CD8-positive, alpha-beta memory T cell (primary cell): ENCODE results near the gene S100Z. TPM values are rescaled to one million over a fixed set of nuclear protein-coding genes. Genes with fewer than 3 reads are reported as not detected.
"Not testable (repeated sequence)": the region's sequence is repeated elsewhere in the genome, so short reads cannot be mapped to it uniquely, and the experiment has no call there.

Experiments
- CTCF ChIA-PET: fragments of 350-600 bp; sonication (Branson Sonifier 250); formaldehyde crosslinking; loops from one replicate; lab custom pipeline; 2021; ENCODE audit warnings: antibody characterized with exemption; lab: Charles Lee
- POLR2A ChIA-PET: fragments of 350-600 bp; sonication (Branson Sonifier 250); formaldehyde crosslinking; loops from one replicate; lab custom pipeline; 2021; ENCODE audit warnings: antibody characterized with exemption; lab: Charles Lee
- DNase-seq, 5 donors: peaks; one replicate each; pipeline versions ENCODE4 v3.0.0 to v3.0.0-alpha.2; 2020 to 2022; ENCODE audit warnings: mixed read lengths in 1 of 5
- H3K27ac ChIP-seq: one replicate; pipeline ENCODE4 v1.7.0; 2013; ENCODE audit warnings: low read depth, mild to moderate bottlenecking, low read length, moderate library complexity
- H3K27me3 ChIP-seq: 2 replicates; pipeline ENCODE4 v1.7.0; 2013; ENCODE audit warnings: low read length, mild to moderate bottlenecking; ENCODE audit not compliant: insufficient read depth, poor library complexity, severe bottlenecking
- H3K36me3 ChIP-seq: 2 replicates; pipeline ENCODE4 v1.7.0; 2013; ENCODE audit warnings: mild to moderate bottlenecking, low read length, moderate library complexity; ENCODE audit not compliant: insufficient read depth
- H3K4me1 ChIP-seq: 2 replicates; pipeline ENCODE4 v1.7.0; 2013; ENCODE audit warnings: mild to moderate bottlenecking, low read length, moderate library complexity; ENCODE audit not compliant: insufficient read depth
- H3K4me3 ChIP-seq: 2 replicates; pipeline ENCODE4 v1.7.0; 2013; ENCODE audit warnings: mild to moderate bottlenecking, low read length
- H3K9me3 ChIP-seq: 2 replicates; pipeline ENCODE4 v1.7.0; 2013; ENCODE audit warnings: mild to moderate bottlenecking, low read length
- H3K27ac Mint-ChIP-seq, 8 donors: one replicate each; pipeline ENCODE4 v1.8.0; 2020 to 2021; ENCODE audit warnings: mixed read lengths in 8 of 8, mild to moderate bottlenecking in 6 of 8, inconsistent platforms in 3 of 8, moderate library complexity in 3 of 8
- H3K27me3 Mint-ChIP-seq, 2 donors: one replicate each; pipeline ENCODE4 v1.8.0; 2020 to 2021; ENCODE audit warnings: mixed read lengths in 2 of 2, mild to moderate bottlenecking in 1 of 2, moderate library complexity in 1 of 2
- H3K36me3 Mint-ChIP-seq, 3 donors: one replicate each; pipeline ENCODE4 v1.8.0; 2020 to 2021; ENCODE audit warnings: mixed read lengths in 3 of 3, inconsistent platforms in 1 of 3, mild to moderate bottlenecking in 1 of 3
- H3K4me1 Mint-ChIP-seq, 3 donors: one replicate each; pipeline ENCODE4 v1.8.0; 2020 to 2021; ENCODE audit warnings: mixed read lengths in 3 of 3, inconsistent platforms in 1 of 3, mild to moderate bottlenecking in 1 of 3
- H3K4me3 Mint-ChIP-seq, 7 donors: one replicate each; pipeline ENCODE4 v1.8.0; 2020 to 2021; ENCODE audit warnings: mixed read lengths in 7 of 7, mild to moderate bottlenecking in 6 of 7, moderate library complexity in 4 of 7, inconsistent platforms in 2 of 7
- H3K9me3 Mint-ChIP-seq, 5 donors: one replicate each; pipeline ENCODE4 v1.8.0; 2020 to 2022; ENCODE audit warnings: mixed read lengths in 5 of 5, mild to moderate bottlenecking in 3 of 5, moderate library complexity in 2 of 5, inconsistent platforms in 1 of 5
- polyA plus RNA-seq: library from polyadenylated mRNA; unstranded; fragments of 300-500 nt; fragmentation: Illumina TruSeq; gene quantifications from one replicate; pipeline ENCODE4 v1.2.3, GENCODE V29; 2021
- total RNA-seq, 2 experiments: library from RNA; stranded (reverse); gene quantifications; one replicate each; pipeline ENCODE4 v1.2.3, GENCODE V29; 2021

Gene S100Z
- total and polyA plus RNA-seq, 3 experiments from 2014 or later = 0.48 TPM; not detected in 2

DNA sequence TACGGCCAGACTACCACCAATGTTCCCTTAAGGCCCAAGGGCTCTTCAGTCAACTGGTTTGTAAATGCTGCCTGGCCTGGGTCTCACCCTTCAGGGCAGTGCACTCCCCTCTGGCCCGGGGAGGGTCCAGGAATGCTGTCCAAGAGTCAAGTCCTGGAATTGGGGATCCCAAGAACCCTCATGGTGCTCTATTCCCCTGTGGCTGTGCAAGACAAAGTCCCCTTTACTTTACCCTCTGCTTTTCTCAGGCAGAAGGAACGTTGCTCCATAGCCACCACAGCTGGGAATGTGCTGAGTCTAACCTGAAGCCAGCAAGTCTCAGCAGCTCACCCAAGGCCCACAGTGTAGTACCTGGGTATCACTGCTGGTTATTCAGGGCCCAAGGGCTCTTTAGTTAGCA, 51.7 kb downstream of the S100Z start:
- Mint-ChIP-seq H3K27ac (no peak overlapping the region), H3K4me3 (no peak overlapping the region), H3K4me1 (no peaks in the 10 kb centered on the region), H3K36me3 (peaks cover 2 to 14% (median 5%) of the 10 kb centered on the region in 3 donors), H3K27me3 (peaks cover 6 to 29% of the 10 kb centered on the region in 2 donors), H3K9me3 (peaks cover 24 to 43% (median 37%) of the 10 kb centered on the region in 5 donors)
- Histone ChIP-seq H3K4me1 (no peaks in the 10 kb centered on the region), H3K9me3 (no peaks in the 10 kb centered on the region), H3K36me3 (no peaks in the 10 kb centered on the region), H3K27me3 (no peaks in the 10 kb centered on the region), H3K4me3 (no peak overlapping the region), H3K27ac (no peak overlapping the region)
- DNase-seq = no peak
- ChIA-PET CTCF (no interaction called here), POLR2A (no interaction called here)

DNA sequence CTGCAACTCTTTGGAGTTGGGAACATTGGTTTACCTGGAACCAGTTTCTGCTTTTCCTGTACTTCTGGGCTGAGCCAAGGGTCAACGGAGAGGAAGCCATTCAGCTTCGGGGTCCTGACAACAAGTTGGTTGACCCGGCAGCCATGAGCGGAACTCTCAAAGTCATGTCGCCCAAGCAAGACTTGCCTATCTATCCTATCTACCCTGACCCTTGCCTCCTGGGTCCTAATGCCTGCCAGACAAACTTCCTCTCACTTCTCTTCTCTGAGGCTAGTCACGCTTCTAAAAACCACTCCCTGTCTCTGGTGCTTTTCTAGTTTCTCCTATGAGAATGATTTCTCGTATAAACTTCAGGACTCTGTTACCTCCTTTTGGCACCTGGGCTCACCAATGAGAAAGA, 58.4 kb downstream of the S100Z start:
- Histone ChIP-seq H3K9me3 (no peaks in the 10 kb centered on the region), H3K36me3 (no peaks in the 10 kb centered on the region), H3K4me1 (no peaks in the 10 kb centered on the region), H3K27ac (no peak overlapping the region), H3K27me3 (no peaks in the 10 kb centered on the region), H3K4me3 (no peak overlapping the region)
- Mint-ChIP-seq H3K9me3 (peaks cover 0 to 4% (median 2%) of the 10 kb centered on the region in 5 donors), H3K4me1 (no peaks in the 10 kb centered on the region), H3K27ac (no peak overlapping the region), H3K36me3 (no peaks in the 10 kb centered on the region), H3K27me3 (peaks cover 4 to 19% of the 10 kb centered on the region in 2 donors), H3K4me3 (no peak overlapping the region)
- ChIA-PET POLR2A (no interaction called here), CTCF (no interaction called here)
- no peak for DNase-seq

DNA sequence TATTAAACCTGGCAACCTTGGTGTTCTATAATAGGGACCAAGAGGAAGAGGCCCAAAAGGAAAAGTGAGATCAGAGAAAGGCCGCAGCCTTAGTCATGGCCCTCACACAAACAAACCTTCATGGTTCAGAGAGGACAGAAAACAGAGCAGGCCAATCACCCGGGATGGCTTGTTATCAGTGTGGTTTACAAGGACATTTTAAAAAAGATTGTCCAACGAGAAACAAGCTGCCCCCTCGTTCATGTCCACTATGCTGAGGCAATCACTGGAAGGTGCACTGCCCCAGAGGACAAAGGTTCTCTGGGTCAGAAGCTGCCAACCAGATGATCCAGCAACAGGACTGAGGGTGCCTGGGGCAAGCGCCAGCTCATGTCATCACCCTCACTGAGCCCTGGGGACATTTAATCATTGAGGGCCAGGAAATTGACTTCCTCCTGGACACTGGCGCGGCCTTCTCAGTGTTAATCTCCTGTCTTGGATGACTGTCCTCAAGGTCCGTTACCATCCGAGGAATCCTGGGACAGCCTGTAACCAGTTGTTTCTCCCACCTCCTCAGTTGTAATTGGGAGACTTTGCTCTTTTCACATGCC, 60.6 kb downstream of the S100Z start:
- POLR2A ChIA-PET, H3K27ac Mint-ChIP-seq, CTCF ChIA-PET, H3K4me1 Mint-ChIP-seq, H3K9me3 ChIP-seq, H3K27me3 ChIP-seq, DNase-seq, H3K4me3 ChIP-seq, H3K36me3 ChIP-seq, H3K36me3 Mint-ChIP-seq, H3K27ac ChIP-seq, H3K4me1 ChIP-seq, H3K4me3 Mint-ChIP-seq, H3K9me3 Mint-ChIP-seq: not testable (repeated sequence)
- H3K27me3 Mint-ChIP-seq = peaks cover 2 to 20% of the 10 kb centered on the region in 2 donors

DNA sequence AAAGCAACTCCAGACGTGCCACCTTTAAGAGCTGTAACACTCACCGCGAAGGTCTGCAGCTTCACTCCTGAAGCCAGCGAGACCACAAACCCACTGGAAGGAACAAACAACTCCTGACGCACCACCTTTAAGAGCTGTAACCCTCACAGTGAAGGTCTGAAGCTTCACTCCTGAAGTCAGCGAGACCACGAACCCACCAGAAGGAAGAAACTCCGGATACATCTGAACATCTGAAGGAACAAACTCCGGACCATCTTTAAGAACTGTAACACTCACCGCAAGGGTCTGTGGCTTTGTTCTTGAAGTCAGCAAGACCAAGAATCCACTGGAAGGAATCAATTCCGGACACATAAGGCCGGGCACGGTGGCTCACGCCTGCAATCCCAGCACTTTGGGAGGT, 64.9 kb downstream of the S100Z start:
- H3K4me3 ChIP-seq, H3K27me3 ChIP-seq, CTCF ChIA-PET, POLR2A ChIA-PET, H3K9me3 Mint-ChIP-seq, H3K36me3 Mint-ChIP-seq, DNase-seq, H3K4me3 Mint-ChIP-seq, H3K27ac ChIP-seq, H3K27ac Mint-ChIP-seq, H3K4me1 Mint-ChIP-seq, H3K9me3 ChIP-seq, H3K4me1 ChIP-seq, H3K36me3 ChIP-seq, H3K27me3 Mint-ChIP-seq: not testable (repeated sequence)

DNA sequence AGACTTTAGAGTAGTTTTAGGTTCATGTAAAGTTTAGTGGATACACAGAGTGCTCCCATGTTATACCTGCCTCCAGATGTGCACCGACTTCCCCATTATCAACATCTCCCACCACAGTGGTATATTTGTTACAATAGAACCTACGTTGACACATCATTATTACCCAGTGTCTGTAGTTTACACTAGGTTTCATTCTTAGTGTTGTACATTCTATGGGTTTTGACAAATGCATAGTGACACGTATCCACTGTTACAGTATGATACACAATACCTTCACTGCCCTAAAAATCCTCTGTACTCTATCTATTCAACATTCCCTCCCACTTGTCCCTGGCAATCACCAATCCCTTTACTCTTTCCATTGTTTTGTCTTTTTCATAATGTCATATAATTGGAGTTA, 68.7 kb downstream of the S100Z start:
- ChIA-PET CTCF (no interaction called here), POLR2A (no interaction called here)
- peaks cover 0 to 6% (median 0%) of the 10 kb centered on the region in 5 donors for H3K9me3 Mint-ChIP-seq
- no peaks in the 10 kb centered on the region for H3K4me1 Mint-ChIP-seq
- H3K27ac Mint-ChIP-seq = no peak overlapping the region
- H3K36me3 Mint-ChIP-seq = peaks cover 0 to 6% (median 0%) of the 10 kb centered on the region in 3 donors
- no peak overlapping the region for H3K27ac ChIP-seq
- H3K9me3 ChIP-seq = no peaks in the 10 kb centered on the region
- no peaks in the 10 kb centered on the region for H3K36me3 ChIP-seq
- H3K4me1 ChIP-seq = no peaks in the 10 kb centered on the region
- DNase-seq = no peak
- H3K27me3 ChIP-seq = no peaks in the 10 kb centered on the region
- no peak overlapping the region for H3K4me3 ChIP-seq
- H3K27me3 Mint-ChIP-seq = peaks cover 3% of the 10 kb centered on the region in 2 donors
- no peak overlapping the region for H3K4me3 Mint-ChIP-seq

DNA sequence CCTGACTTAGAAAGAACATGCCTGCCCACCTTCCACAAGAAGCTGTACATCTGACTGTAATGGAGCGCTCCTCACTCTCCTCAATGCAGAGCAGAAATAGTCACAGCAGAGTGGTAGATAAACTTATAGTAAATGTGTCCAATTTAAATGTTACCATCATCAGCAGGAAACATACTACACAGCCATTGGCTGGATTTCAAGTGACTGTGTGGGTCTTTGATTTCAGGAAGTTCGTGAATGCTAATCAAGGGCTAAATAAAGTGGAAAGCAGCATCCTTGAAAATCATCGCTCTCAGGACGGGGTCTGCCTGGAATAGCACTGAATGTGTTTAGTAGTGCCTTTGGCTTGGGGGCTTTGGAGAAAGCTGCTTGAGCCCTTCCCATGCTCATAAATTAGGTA, 70.7 kb downstream of the S100Z start:
- H3K4me3 ChIP-seq = no peak overlapping the region
- H3K4me3 Mint-ChIP-seq = no peak overlapping the region
- no peaks in the 10 kb centered on the region for H3K36me3 ChIP-seq
- no peak overlapping the region for H3K27ac ChIP-seq
- DNase-seq = no peak
- no peaks in the 10 kb centered on the region for H3K4me1 ChIP-seq
- no peaks in the 10 kb centered on the region for H3K27me3 ChIP-seq
- peaks cover 3 to 7% of the 10 kb centered on the region in 2 donors for H3K27me3 Mint-ChIP-seq
- no peaks in the 10 kb centered on the region for H3K36me3 Mint-ChIP-seq
- H3K4me1 Mint-ChIP-seq = no peaks in the 10 kb centered on the region
- ChIA-PET POLR2A (no interaction called here), CTCF (no interaction called here)
- H3K9me3 ChIP-seq = no peaks in the 10 kb centered on the region
- peaks cover 0 to 2% (median 0%) of the 10 kb centered on the region in 5 donors for H3K9me3 Mint-ChIP-seq
- H3K27ac Mint-ChIP-seq = no peak overlapping the region

DNA sequence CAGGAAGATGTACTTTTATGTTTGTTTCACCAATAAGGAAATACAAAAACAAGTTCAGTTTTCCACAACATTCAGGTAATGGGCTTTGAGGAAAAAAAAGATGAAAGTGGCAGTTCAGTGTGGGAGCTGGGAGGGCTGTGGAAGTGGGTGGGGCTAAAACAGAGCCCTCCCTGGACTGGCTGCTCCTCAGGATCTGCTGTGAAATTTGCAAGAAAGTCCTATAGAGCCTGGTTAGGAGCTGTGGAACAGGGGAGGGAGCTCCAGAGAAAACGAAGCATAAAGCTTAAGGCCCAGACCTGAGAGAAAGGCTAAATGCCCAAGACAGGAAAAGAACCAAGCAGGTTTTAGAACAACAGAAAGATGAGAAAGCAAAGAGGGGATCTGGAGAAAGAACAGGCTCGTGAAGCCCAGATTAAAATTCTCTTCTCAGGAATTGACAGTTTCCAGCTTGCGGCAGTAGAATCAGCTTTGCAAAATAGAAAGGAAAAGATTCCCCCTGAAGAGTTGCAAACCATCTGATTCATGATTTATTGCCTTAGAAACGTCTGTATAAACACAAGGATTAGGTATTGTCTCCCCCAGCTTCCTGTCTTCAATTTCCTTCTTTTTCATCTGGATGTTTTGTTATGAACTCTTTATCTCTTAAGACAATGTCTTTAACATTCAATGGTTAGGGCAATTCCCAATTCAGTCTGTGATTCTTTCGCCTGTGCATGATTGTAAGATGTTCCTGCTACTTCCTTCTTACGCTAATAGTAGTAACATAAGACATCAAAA, 76.7 kb downstream of the S100Z start:
- no peaks in the 10 kb centered on the region for H3K36me3 ChIP-seq
- DNase-seq = no peak
- Mint-ChIP-seq H3K27me3 (peaks cover 6 to 32% of the 10 kb centered on the region in 2 donors), H3K4me1 (no peaks in the 10 kb centered on the region), H3K27ac (no peak overlapping the region), H3K36me3 (no peaks in the 10 kb centered on the region), H3K9me3 (no peaks in the 10 kb centered on the region), H3K4me3 (no peak overlapping the region)
- CTCF ChIA-PET = no interaction called here
- H3K27ac ChIP-seq = no peak overlapping the region
- H3K9me3 ChIP-seq = no peaks in the 10 kb centered on the region
- H3K4me1 ChIP-seq = no peaks in the 10 kb centered on the region
- POLR2A ChIA-PET = no interaction called here
- H3K27me3 ChIP-seq = peaks cover 3% of the 10 kb centered on the region
- no peak overlapping the region for H3K4me3 ChIP-seq

DNA sequence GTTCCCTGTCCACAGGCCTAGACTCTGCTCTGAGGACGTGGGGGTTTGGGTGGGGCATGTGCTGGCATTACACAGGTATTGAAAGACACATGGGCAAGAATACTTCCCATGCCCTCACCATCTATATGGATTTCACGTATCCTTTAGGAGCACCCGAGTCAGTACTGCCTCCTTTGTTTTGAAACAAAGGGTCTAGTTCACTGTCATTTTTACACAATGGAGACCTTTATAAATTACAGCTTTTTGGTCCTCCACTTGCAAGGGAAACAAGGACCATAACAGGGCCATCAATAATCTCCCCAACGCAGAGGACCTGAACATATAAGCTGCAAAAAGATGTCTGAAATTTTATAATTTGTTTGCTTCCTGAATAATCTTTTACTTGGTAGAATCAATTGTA, 78.1 kb downstream of the S100Z start:
- DNase-seq = no peak
- Mint-ChIP-seq H3K9me3 (no peaks in the 10 kb centered on the region), H3K27ac (no peak overlapping the region), H3K36me3 (no peaks in the 10 kb centered on the region), H3K4me3 (no peak overlapping the region), H3K27me3 (peaks cover 6 to 38% of the 10 kb centered on the region in 2 donors), H3K4me1 (no peaks in the 10 kb centered on the region)
- Histone ChIP-seq H3K4me1 (no peaks in the 10 kb centered on the region), H3K27ac (no peak overlapping the region), H3K27me3 (peaks cover 3% of the 10 kb centered on the region), H3K9me3 (no peaks in the 10 kb centered on the region), H3K36me3 (no peaks in the 10 kb centered on the region), H3K4me3 (no peak overlapping the region)
- ChIA-PET POLR2A (no interaction called here), CTCF (no interaction called here)
